GM12865 (cell line): ENCODE measurements around the gene REXO1.

Experiments
- DNase-seq: peaks from one replicate; pipeline ENCODE4 v3.0.0; 2010; ENCODE audit warnings: low read depth
- H3K4me3 ChIP-seq: 2 replicates; pipeline ENCODE4 v1.5.1; 2011; ENCODE audit warnings: mild to moderate bottlenecking, low read depth, low read length, control low read depth
- CTCF ChIP-seq: IDR thresholded peaks from 2 replicates; pipeline ENCODE4 v1.5.1; 2011; ENCODE audit warnings: low read length, control low read depth, low read depth, inconsistent platforms; ENCODE audit not compliant: insufficient read depth; ENCODE audit errors: missing control alignments

REXO1 gene

GRCh38 chr19:1780272-1780958, 67.9 kb downstream of the REXO1 start:
- TF ChIP-seq CTCF, result no peak
- peak; percentile 41 for DNase-seq

GRCh38 chr19:1779574-1779973, 68.7 kb downstream of the REXO1 start:
- no peak for TF ChIP-seq CTCF
- no peak for DNase-seq
- H3K4me3 ChIP-seq, result no peak overlapping the region

More at GRCh38 chr19:1780272-1780958, 67.9 kb downstream of the REXO1 start:
- no peak overlapping the region for H3K4me3 ChIP-seq

- DNase-seq, result no peak
- no peak for TF ChIP-seq CTCF
- H3K4me3 ChIP-seq, result no peak overlapping the region
Observed at GRCh38 chr19:1777149-1777548, 71.1 kb downstream of the REXO1 start.

- TF ChIP-seq CTCF, result no peak
- no peak overlapping the region for H3K4me3 ChIP-seq
- DNase-seq, result no peak
Observed at GRCh38 chr19:1776606-1777147, 71.6 kb downstream of the REXO1 start.

- H3K4me3 ChIP-seq, result no peak overlapping the region
- no peak for DNase-seq
- no peak for TF ChIP-seq CTCF
Observed at GRCh38 chr19:1775951-1776605, 72.2 kb downstream of the REXO1 start.

GRCh38 chr19:1774989-1775772, 73.1 kb downstream of the REXO1 start:
- no peak for DNase-seq
- TF ChIP-seq CTCF, result peak; percentile 33
- no peak overlapping the region for H3K4me3 ChIP-seq
